NT2/D1 (cell line): ENCODE measurements around the gene RALGPS1.

Experiments
- SUZ12 ChIP-seq: IDR thresholded peaks from 2 replicates; pipeline ENCODE4 v1.6.1; 2011; ENCODE audit not compliant: insufficient read length, insufficient read depth; ENCODE audit errors: extremely low read depth
- YY1 ChIP-seq: IDR thresholded peaks from 2 replicates; pipeline ENCODE4 v1.6.1; 2011; ENCODE audit not compliant: insufficient read length, insufficient read depth

- no peak for TF ChIP-seq YY1
- no peak for TF ChIP-seq SUZ12
Measured at GRCh38 chr9:127106466-127106855, 191.9 kb downstream of the RALGPS1 start.
